Upper lobe of left lung (tissue), 4 donors: ENCODE data around the gene HDDC2.

Experiments
- POLR2A ChIP-seq, 4 donors: fragments of 450-650 bp; IDR thresholded peaks; one replicate each; pipeline ENCODE4 v1.5.1; 2016 to 2017; ENCODE audit warnings: antibody characterized with exemption in 4 of 4, mild to moderate bottlenecking in 2 of 4
- TF ChIP-seq, protein P1 (sequence below), 6 experiments: fragments of 450-650 bp in 4 of 6; fragments of 200-600 bp in 2 of 6; sonication (generic) in 2 of 6; IDR thresholded peaks; one replicate each; pipeline ENCODE4 v1.5.1; 2016 to 2019; ENCODE audit warnings: antibody characterized with exemption in 6 of 6

DNA sequence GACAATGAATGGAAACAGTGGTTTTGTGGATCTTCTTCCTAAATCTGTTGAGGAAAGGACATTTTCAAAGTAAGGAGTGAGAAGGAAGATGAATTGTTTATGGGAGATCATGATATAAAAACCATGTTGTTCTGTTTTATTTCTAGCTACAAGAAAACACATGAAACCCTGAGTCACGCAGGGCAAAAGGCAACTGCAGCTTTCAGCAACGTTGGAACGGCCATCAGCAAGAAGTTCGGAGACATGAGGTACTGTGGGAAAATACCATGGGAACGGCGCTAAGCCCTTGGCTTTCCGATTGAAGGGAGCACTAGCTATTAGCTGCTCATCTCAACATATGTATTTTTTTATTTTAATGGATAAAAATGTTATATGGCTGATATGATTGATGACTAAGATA lies 53.6 kb downstream of the HDDC2 start:
- TF ChIP-seq, protein P1, sequence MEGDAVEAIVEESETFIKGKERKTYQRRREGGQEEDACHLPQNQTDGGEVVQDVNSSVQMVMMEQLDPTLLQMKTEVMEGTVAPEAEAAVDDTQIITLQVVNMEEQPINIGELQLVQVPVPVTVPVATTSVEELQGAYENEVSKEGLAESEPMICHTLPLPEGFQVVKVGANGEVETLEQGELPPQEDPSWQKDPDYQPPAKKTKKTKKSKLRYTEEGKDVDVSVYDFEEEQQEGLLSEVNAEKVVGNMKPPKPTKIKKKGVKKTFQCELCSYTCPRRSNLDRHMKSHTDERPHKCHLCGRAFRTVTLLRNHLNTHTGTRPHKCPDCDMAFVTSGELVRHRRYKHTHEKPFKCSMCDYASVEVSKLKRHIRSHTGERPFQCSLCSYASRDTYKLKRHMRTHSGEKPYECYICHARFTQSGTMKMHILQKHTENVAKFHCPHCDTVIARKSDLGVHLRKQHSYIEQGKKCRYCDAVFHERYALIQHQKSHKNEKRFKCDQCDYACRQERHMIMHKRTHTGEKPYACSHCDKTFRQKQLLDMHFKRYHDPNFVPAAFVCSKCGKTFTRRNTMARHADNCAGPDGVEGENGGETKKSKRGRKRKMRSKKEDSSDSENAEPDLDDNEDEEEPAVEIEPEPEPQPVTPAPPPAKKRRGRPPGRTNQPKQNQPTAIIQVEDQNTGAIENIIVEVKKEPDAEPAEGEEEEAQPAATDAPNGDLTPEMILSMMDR (IDR thresholded peaks at IDR 0.05): no peak
- no peak for TF ChIP-seq POLR2A (IDR thresholded peaks at IDR 0.05)
